ENCODE measurements around the gene AKR1B1. TPM values are rescaled to one million over a fixed set of nuclear protein-coding genes. Genes with fewer than 3 reads are reported as not detected.

AKR1B1 gene
- total and polyA plus RNA-seq, 2 donors (not counting 1 experiment from before 2014, with no cell fraction given) = 170 to 213 TPM

- Histone ChIP-seq H3K9me3 (ENCODE audit: control insufficient read depth, insufficient read depth, low read depth, low read length) (no peaks in the 10 kb centered on the region), H3K4me3 (replicated peaks in 1 of 4; ENCODE audit: control extremely low read depth in 1 of 4, insufficient read depth in 1 of 4, low read depth in 3 of 4, low read length in 4 of 4) (no peak overlapping the region), H3K27me3 (ENCODE audit: control insufficient read depth, insufficient read depth, low read length) (no peaks in the 10 kb centered on the region), H4K20me1 (ENCODE audit: control insufficient read depth, extremely low read depth, insufficient read depth, low read length) (no peaks in the 10 kb centered on the region), H3K27ac (ENCODE audit: insufficient read depth, low read length) (no peak overlapping the region), H3K36me3 (ENCODE audit: control insufficient read depth, insufficient read depth, low read length) (no peaks in the 10 kb centered on the region), H3K9ac (ENCODE audit: insufficient read depth, low read length) (no peak overlapping the region), H2AFZ (ENCODE audit: low read length) (no peak overlapping the region), H3K4me2 (ENCODE audit: extremely low read depth, insufficient read depth, low read length) (no peak overlapping the region), H3K79me2 (ENCODE audit: control insufficient read depth, insufficient read depth, low read length) (no peaks in the 10 kb centered on the region), H3K4me1 (ENCODE audit: control insufficient read depth, extremely low read depth, insufficient read depth, low read length) (peaks cover 12% of the 10 kb centered on the region)
- TF ChIP-seq EZH2 (IDR thresholded peaks at IDR 0.05; ENCODE audit: low read length, missing control alignments) (no peak), CTCF (conservative IDR thresholded peaks at IDR 0.05 in 1 of 2, IDR thresholded peaks at IDR 0.05 in 1 of 2; ENCODE audit: low read depth in 1 of 2, low read length in 2 of 2) (no peak)
- DNase-seq (ENCODE audit: low read depth in 2 of 2) = no peak
Measured at GRCh38 chr7:134463751-134464150, 4.9 kb upstream of the AKR1B1 start.

GRCh38 chr7:134462337-134462925 is 3.5 kb upstream of the AKR1B1 start:
- H3K4me3 ChIP-seq (replicated peaks in 1 of 4; ENCODE audit: control extremely low read depth in 1 of 4, insufficient read depth in 1 of 4, low read depth in 3 of 4, low read length in 4 of 4) = no peak overlapping the region

GRCh38 chr7:134461916-134462315 is 3.0 kb upstream of the AKR1B1 start:
- Histone ChIP-seq H2AFZ (ENCODE audit: low read length) (no peak overlapping the region), H3K27me3 (ENCODE audit: control insufficient read depth, insufficient read depth, low read length) (no peaks in the 10 kb centered on the region), H3K36me3 (ENCODE audit: control insufficient read depth, insufficient read depth, low read length) (no peaks in the 10 kb centered on the region), H3K4me1 (ENCODE audit: control insufficient read depth, extremely low read depth, insufficient read depth, low read length) (peaks cover 12% of the 10 kb centered on the region), H3K9me3 (ENCODE audit: control insufficient read depth, insufficient read depth, low read depth, low read length) (no peaks in the 10 kb centered on the region), H4K20me1 (ENCODE audit: control insufficient read depth, extremely low read depth, insufficient read depth, low read length) (no peaks in the 10 kb centered on the region), H3K4me3 (replicated peaks in 1 of 4; ENCODE audit: control extremely low read depth in 1 of 4, insufficient read depth in 1 of 4, low read depth in 3 of 4, low read length in 4 of 4) (no peak overlapping the region), H3K79me2 (ENCODE audit: control insufficient read depth, insufficient read depth, low read length) (peaks cover 6% of the 10 kb centered on the region), H3K9ac (ENCODE audit: insufficient read depth, low read length) (no peak overlapping the region), H3K27ac (ENCODE audit: insufficient read depth, low read length) (peak overlapping the region; percentile 47), H3K4me2 (ENCODE audit: extremely low read depth, insufficient read depth, low read length) (peak overlapping the region; percentile 36)
- no peak for DNase-seq (ENCODE audit: low read depth in 2 of 2)
- TF ChIP-seq EZH2 (IDR thresholded peaks at IDR 0.05; ENCODE audit: low read length, missing control alignments) = no peak
- no peak for TF ChIP-seq CTCF (conservative IDR thresholded peaks at IDR 0.05 in 1 of 2, IDR thresholded peaks at IDR 0.05 in 1 of 2; ENCODE audit: low read depth in 1 of 2, low read length in 2 of 2)

More at GRCh38 chr7:134462337-134462925, 3.5 kb upstream of the AKR1B1 start:
- Histone ChIP-seq H3K4me1 (ENCODE audit: control insufficient read depth, extremely low read depth, insufficient read depth, low read length) (peaks cover 12% of the 10 kb centered on the region), H3K36me3 (ENCODE audit: control insufficient read depth, insufficient read depth, low read length) (no peaks in the 10 kb centered on the region), H3K9ac (ENCODE audit: insufficient read depth, low read length) (no peak overlapping the region), H3K4me2 (ENCODE audit: extremely low read depth, insufficient read depth, low read length) (peak overlapping the region; percentile 36), H3K27ac (ENCODE audit: insufficient read depth, low read length) (peak overlapping the region; percentile 47), H4K20me1 (ENCODE audit: control insufficient read depth, extremely low read depth, insufficient read depth, low read length) (no peaks in the 10 kb centered on the region), H2AFZ (ENCODE audit: low read length) (no peak overlapping the region), H3K9me3 (ENCODE audit: control insufficient read depth, insufficient read depth, low read depth, low read length) (no peaks in the 10 kb centered on the region), H3K79me2 (ENCODE audit: control insufficient read depth, insufficient read depth, low read length) (peaks cover 4% of the 10 kb centered on the region), H3K27me3 (ENCODE audit: control insufficient read depth, insufficient read depth, low read length) (no peaks in the 10 kb centered on the region)
- TF ChIP-seq EZH2 (IDR thresholded peaks at IDR 0.05; ENCODE audit: low read length, missing control alignments) (no peak), CTCF (conservative IDR thresholded peaks at IDR 0.05 in 1 of 2, IDR thresholded peaks at IDR 0.05 in 1 of 2; ENCODE audit: low read depth in 1 of 2, low read length in 2 of 2) (no peak)
- peak; percentile 82 to 87 for DNase-seq (ENCODE audit: low read depth in 2 of 2)
